Activated T-helper 1 cell treated with Interleukin-2 at 50 U/mL for 16 hours (primary cell): ENCODE results near the gene ST8SIA6.
"Not testable (repeated sequence)": the region's sequence is repeated elsewhere in the genome, so short reads cannot be mapped to it uniquely, and the experiment has no call there.

ENCODE experiments used
- DNase-seq: peaks from one replicate; pipeline ENCODE4 v3.0.0-alpha.2; 2020; ENCODE audit warnings: low read depth

The ST8SIA6 gene

GRCh38 chr10:17454161-17455014, at the start of gene ST8SIA6:
Gene ST8SIA6, minus strand, starts transcription at chr10:17454595. Its CDS starts 340 bp downstream, at chr10:17454255.
- DNase-seq, result peak; percentile 41

DNA sequence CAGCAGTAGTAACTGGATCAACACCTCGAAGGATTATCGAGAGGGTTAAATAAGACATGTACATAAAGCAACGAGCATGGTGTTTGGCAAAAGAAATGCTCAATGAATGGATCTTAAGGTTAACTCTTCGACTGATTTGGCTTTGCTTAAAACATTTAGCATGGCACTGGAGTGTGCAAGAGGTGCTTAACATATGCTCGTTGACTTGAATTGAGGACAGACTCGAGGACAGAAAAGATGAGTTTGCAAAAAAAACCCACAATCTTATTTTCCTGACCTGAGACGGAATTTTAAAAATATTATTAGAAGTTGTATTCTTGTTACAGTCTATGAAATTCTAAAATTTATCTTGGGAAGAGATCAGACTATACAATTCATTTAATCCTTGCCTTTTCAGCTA, 49.4 kb upstream of the ST8SIA6 start:
- DNase-seq, result no peak

DNA sequence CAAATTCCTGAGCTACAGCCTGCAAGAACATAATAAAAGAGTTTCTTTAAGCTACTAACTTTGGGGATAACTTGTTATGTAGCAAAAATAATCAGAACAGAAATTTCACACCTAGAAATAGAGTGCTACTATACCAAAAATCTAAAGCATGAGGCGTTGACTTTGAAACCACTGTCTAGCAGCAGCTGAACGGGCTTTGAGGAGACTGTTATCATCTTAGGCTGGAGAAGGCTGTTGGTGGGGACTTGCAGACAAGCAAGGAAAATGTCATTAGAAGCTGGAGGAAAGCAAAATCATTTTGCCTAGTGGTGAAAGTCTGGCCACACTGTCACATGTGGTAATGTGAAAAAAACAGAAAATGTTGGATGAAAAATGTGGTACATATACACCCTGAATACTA, 48.4 kb upstream of the ST8SIA6 start:
- no peak for DNase-seq

- DNase-seq, result not testable (repeated sequence)
Observed at GRCh38 chr10:17499014-17499413, 44.6 kb upstream of the ST8SIA6 start.

GRCh38 chr10:17497446-17498030, 43.1 kb upstream of the ST8SIA6 start:
- no peak for DNase-seq

DNA sequence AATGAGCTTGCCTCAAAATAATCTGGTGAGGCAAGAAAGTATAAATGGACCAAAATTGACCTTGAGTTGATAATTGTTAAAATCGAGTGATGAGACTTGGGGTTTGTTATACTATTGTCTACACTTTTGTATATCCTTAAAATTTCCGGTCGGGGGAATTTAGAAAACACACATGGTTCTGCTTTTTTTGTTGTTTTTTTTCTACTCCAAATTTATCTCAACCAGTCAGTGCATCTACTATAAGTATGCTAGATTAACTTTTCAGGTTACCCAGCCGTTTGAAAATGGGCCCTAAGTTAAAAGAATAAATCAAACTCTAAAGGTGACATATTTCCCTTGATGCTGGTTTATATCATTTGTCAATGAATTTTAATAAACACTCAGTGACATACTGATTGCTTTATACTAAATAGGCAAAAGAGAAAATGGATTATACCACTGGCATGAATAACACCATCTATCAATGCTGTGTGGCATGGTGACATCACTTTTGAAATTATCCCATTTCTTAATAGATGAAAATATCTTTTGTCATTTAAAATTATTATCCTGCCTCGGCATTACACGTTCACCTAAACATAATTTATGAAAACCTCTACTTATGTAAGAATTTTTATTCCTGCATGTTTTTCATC, 40.3 kb upstream of the ST8SIA6 start:
- DNase-seq, result no peak

- DNase-seq, result no peak
Observed at GRCh38 chr10:17488848-17489247, 34.5 kb upstream of the ST8SIA6 start.

DNA sequence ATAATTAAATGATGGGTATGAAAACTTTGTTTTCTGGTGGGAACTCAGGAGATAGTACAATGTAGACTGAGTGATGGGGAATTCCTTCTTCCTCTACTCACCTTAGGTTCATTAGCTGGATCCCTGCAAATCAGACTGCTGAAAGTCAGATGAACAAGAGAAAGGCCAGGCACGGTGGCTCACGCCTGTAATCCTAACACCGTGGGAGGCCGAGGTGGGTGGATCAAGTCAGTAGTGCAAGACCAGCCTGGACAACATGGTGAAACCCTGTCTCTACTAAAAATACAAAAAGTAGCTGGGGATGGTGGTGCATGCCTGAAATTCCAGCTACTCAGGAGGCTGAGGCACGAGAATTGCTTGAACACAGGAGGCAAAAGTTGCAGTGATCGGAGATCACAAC, 28.7 kb upstream of the ST8SIA6 start:
- no peak for DNase-seq

DNA sequence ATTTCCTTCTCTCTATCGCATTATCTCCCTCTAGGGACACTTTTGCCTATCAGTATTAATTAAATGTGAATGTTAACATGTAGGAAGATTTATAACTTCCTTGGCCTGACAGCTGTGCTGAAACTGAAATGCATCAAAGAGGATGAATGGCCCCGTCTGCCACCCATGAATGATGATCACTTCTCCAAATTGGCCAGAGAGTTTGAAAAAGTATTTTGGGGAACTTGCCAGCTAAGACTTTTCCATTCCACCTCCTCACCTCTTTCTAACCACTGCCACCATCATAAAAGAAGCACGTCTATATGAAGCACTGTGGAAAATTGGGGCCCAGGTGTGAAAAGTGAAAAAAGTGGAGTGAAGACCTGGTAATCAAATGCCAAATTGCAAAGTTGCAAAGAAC, 25.4 kb upstream of the ST8SIA6 start:
- no peak for DNase-seq

GRCh38 chr10:17479015-17479615, 24.7 kb upstream of the ST8SIA6 start:
- DNase-seq, result no peak

GRCh38 chr10:17476073-17476472, 21.7 kb upstream of the ST8SIA6 start:
- DNase-seq, result no peak

DNA sequence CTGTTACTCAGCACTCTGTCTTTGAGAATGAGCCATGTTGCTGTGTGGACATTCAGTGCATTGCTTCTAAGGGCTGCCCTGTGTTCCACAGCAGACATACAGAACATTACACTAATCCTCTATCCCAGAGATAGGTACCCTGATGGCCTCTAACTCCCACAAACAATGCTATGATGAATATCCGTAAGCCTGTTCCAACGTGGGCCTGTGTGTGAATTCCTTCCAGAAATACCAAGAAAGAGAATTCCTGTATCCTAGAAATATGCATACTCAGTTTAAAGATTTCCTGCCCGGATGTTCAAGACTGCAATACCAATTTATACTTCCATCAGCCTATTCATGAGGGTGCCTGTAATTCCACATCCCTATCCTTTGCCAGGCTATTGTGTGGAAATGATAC, 21.3 kb upstream of the ST8SIA6 start:
- DNase-seq, result no peak

- DNase-seq, result no peak
Observed at GRCh38 chr10:17474595-17475323, 20.4 kb upstream of the ST8SIA6 start.

DNA sequence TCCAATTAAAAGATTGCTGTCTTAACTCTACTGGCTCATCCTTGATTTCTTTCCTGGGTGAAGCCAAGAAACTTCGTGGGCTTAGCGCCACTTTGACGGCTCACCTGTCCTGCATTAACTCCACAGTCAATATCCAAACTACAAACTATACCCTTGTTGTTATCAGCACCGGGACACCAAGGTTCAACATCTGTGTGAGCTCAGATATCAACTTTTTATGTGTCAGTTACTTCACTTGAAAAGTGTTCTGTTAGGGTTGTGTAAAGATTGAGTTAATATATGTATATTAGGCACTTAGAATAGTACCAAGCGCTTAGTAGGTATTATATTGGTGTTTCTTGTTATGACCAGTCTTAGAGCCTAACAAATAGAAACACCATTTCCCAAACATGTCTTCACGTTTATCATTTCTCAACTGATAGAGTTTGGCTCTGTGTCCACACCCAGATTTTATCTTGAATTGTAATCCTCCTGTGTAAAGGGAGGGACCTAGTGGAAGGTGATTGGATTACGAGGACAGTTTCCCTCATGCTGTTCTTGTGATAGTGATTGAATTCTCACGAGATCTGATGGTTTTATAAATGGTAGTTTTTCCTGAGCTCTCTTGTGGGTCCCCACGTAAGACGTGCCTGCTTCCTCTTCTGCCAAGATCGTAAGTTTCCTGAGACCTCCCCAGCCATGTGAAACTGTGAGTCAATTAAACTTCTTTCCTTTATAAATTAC, 19.0 kb upstream of the ST8SIA6 start:
- DNase-seq, result no peak

- no peak for DNase-seq
Observed at GRCh38 chr10:17472481-17473227, 18.3 kb upstream of the ST8SIA6 start.

DNA sequence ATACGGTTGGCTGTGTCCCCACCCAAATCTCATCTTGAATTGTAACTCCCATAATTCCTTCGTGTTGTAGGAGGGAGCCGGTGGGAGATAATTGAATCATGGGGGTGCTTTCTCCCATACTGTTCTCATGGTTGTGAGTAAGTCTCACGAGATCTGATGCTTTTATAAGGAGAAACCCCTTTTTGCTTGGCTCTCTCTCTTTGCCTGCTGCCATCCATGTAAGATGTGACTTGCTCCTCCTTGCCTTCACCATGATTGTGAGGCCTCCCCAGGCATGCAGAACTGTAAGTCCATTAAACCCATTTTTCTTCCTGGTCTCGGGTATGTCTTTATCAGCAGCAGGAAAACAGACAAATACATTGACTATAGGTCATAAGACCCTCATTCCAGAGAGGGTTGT, 15.9 kb upstream of the ST8SIA6 start:
- no peak for DNase-seq

GRCh38 chr10:17465328-17466125, 11.1 kb upstream of the ST8SIA6 start:
- no peak for DNase-seq

DNA sequence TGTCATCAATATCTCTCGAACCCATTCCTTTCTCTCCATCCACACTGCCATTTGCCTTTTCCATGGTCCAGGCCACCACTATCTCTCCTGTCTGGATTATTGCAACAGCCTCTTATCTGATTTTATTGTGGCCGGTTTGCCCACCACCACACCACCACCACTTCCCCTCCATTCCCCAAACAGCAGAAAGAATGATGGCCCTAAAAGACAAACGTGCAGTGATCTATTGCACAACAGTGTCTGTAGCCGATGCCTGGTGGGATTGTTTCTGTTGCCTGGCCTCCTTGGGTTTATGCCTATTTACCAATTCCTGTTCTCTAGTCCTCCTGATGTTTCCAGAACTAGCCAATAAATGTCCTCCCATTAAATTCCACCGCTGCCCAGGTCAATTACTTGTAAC, 10.2 kb upstream of the ST8SIA6 start:
- DNase-seq, result no peak

GRCh38 chr10:17460756-17461155, 6.4 kb upstream of the ST8SIA6 start:
- DNase-seq, result no peak

DNA sequence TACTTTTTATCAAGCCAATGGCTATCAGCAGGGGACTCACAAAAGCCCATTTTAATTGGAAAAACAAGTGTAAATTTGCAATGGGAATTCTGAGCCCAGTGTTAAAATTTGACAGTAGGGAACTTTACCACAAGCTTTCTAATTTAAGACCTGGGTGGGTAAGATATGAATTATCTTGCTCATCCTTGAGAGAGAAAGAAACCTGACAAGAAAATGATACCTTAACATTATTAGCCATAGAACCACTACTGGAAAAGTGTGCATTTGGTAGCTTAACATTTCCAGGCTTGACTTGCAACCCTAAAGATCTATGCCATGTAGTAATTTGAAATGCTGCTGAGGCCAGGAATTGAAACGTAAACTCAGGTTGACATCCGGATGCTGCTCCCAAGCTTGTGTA, 2.7 kb upstream of the ST8SIA6 start:
- DNase-seq, result no peak
